Measurements from ENCODE around the gene LRMDA. TPM values are rescaled to one million over a fixed set of nuclear protein-coding genes. Genes with fewer than 3 reads are reported as not detected.

LRMDA gene
- total RNA-seq, 1 donor from 2014 or later, result 29.9 TPM

- Histone ChIP-seq H3K4me1 (no peaks in the 10 kb centered on the region), H3K27me3 (ENCODE audit: low read depth) (no peaks in the 10 kb centered on the region), H3K9me3 (no peaks in the 10 kb centered on the region), H3K36me3 (no peaks in the 10 kb centered on the region), H3K27ac (no peak overlapping the region), H3K4me3 (no peak overlapping the region)
- no peak for ATAC-seq
- intact Hi-C loops (cut with DNase I), result no loop called here
- TF ChIP-seq, protein P1, sequence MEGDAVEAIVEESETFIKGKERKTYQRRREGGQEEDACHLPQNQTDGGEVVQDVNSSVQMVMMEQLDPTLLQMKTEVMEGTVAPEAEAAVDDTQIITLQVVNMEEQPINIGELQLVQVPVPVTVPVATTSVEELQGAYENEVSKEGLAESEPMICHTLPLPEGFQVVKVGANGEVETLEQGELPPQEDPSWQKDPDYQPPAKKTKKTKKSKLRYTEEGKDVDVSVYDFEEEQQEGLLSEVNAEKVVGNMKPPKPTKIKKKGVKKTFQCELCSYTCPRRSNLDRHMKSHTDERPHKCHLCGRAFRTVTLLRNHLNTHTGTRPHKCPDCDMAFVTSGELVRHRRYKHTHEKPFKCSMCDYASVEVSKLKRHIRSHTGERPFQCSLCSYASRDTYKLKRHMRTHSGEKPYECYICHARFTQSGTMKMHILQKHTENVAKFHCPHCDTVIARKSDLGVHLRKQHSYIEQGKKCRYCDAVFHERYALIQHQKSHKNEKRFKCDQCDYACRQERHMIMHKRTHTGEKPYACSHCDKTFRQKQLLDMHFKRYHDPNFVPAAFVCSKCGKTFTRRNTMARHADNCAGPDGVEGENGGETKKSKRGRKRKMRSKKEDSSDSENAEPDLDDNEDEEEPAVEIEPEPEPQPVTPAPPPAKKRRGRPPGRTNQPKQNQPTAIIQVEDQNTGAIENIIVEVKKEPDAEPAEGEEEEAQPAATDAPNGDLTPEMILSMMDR (IDR thresholded peaks at IDR 0.05), result no peak
- no peak for DNase-seq
Observed at GRCh38 chr10:76469675-76470074, 1038.3 kb downstream of the LRMDA start.

- no peak overlapping the region for H3K4me3 ChIP-seq
- DNase-seq, result no peak
- ATAC-seq, result no peak
- H3K36me3 ChIP-seq, result no peaks in the 10 kb centered on the region
- intact Hi-C loops (cut with DNase I), result no loop called here
- H3K9me3 ChIP-seq, result peaks cover 7% of the 10 kb centered on the region
- H3K27ac ChIP-seq, result no peak overlapping the region
- H3K27me3 ChIP-seq (ENCODE audit: low read depth), result no peaks in the 10 kb centered on the region
- TF ChIP-seq, protein P1 (IDR thresholded peaks at IDR 0.05), result no peak
- no peaks in the 10 kb centered on the region for H3K4me1 ChIP-seq
Observed at GRCh38 chr10:76479103-76479790, 1047.8 kb downstream of the LRMDA start.

- H3K9me3 ChIP-seq, result peaks cover 7% of the 10 kb centered on the region
- TF ChIP-seq, protein P1 (IDR thresholded peaks at IDR 0.05), result no peak
- H3K27ac ChIP-seq, result no peak overlapping the region
- DNase-seq (no peak), ATAC-seq (no peak)
- no peaks in the 10 kb centered on the region for H3K4me1 ChIP-seq
- H3K27me3 ChIP-seq (ENCODE audit: low read depth), result no peaks in the 10 kb centered on the region
- H3K36me3 ChIP-seq, result no peaks in the 10 kb centered on the region
- intact Hi-C loops (cut with DNase I), result no loop called here
- no peak overlapping the region for H3K4me3 ChIP-seq
Observed at GRCh38 chr10:76481178-76481577, 1049.8 kb downstream of the LRMDA start.

DNA sequence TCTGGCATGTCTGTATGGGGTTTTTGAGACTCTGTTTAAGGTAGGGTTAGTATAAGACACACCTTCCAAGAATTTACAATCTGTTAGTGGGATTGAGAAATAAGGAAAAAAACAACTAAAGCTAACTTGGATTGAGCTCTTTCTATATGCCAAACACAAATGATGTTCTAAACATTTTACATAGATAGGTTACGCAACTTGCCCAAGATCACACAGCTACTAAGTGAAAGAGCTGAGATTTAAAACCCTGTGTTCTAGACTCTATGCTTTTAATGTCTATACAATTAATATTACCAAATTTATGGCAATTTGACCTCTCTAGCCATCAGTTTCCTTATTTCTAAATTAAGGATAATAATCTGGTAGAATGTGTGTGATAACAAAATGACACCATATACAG, 1056.2 kb downstream of the LRMDA start:
- H3K27ac ChIP-seq, result no peak overlapping the region
- H3K4me3 ChIP-seq, result no peak overlapping the region
- no peaks in the 10 kb centered on the region for H3K27me3 ChIP-seq (ENCODE audit: low read depth)
- no peaks in the 10 kb centered on the region for H3K4me1 ChIP-seq
- intact Hi-C loops (cut with DNase I), result no loop called here
- no peak for DNase-seq
- TF ChIP-seq, protein P1 (IDR thresholded peaks at IDR 0.05), result no peak
- H3K36me3 ChIP-seq, result no peaks in the 10 kb centered on the region
- H3K9me3 ChIP-seq, result peaks cover 20% of the 10 kb centered on the region
- ATAC-seq, result no peak

GRCh38 chr10:76488602-76489001, 1057.2 kb downstream of the LRMDA start:
- Histone ChIP-seq H3K36me3 (no peaks in the 10 kb centered on the region), H3K4me1 (no peaks in the 10 kb centered on the region), H3K9me3 (peaks cover 24% of the 10 kb centered on the region), H3K27ac (no peak overlapping the region), H3K4me3 (no peak overlapping the region), H3K27me3 (ENCODE audit: low read depth) (no peaks in the 10 kb centered on the region)
- ATAC-seq (no peak), DNase-seq (no peak)
- TF ChIP-seq, protein P1 (IDR thresholded peaks at IDR 0.05), result no peak
- intact Hi-C loops (cut with DNase I), result no loop called here
